ENCODE results near the gene SPATS2.
"Not testable (repeated sequence)": the region's sequence is repeated elsewhere in the genome, so short reads cannot be mapped to it uniquely, and the experiment has no call there.

SPATS2 gene

DNA sequence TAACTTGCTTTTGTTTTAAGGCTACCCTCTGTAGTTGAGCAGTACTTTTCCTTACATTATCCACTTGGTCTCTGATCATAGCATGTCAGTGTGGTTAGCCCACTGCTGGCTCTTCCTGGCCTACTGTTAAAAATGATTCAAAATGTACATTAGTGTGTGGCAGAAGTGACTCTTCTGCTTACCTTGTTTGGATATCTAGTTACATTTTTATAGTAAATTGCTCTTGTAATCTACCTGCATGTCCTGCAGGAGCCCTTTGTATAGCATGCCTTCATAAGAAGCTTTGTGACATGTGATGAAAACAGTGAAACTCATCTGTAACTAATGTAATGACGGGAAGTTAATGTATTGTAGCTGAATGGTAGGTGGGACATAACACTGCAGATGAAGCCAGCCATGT, 8.1 kb downstream of the SPATS2 start:
- WGBS, 2 experiments (ENCODE audit: insufficient coverage in 2 of 2) = 89 to 100% methylated on average over 1 of the region's 1 CpG
- no peak overlapping the region for H3K4me3 ChIP-seq (ENCODE audit: extremely low read depth, insufficient read depth, low read length, poor library complexity, severe bottlenecking)
- peaks cover 37% of the 10 kb centered on the region for H3K36me3 ChIP-seq (ENCODE audit: control insufficient read depth, insufficient read depth, low read length)

DNA sequence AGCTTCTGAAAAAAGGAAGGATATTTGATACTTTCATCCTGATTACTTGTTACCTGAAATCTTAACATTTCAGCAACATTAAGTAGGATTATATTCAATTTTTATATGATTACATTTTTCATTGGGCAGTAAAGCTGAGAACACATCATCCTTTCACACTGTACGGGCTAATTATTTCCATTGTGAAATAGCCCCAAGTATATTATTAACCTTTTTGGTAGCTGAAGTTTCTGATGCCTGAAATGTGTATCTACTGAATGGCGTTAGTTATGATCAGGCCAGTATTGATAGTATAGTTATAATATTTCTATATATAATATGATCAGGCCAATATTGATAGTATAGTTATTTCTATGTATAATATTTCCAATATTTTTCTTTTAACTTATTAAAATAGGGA, 10.1 kb downstream of the SPATS2 start:
- H3K4me1 ChIP-seq (ENCODE audit: control insufficient read depth, insufficient read depth, low read length, poor library complexity, severe bottlenecking) = no peaks in the 10 kb centered on the region
- no peak overlapping the region for H3K4me3 ChIP-seq (ENCODE audit: extremely low read depth, insufficient read depth, low read length, poor library complexity, severe bottlenecking)
- H3K27ac ChIP-seq (ENCODE audit: low read depth, low read length, severe bottlenecking) = no peak overlapping the region
- WGBS, 2 experiments (ENCODE audit: insufficient coverage in 2 of 2) = no CpG with 5 or more reads among the region's 2 CpGs
- H3K36me3 ChIP-seq (ENCODE audit: control insufficient read depth, insufficient read depth, low read length) = peaks cover 27% of the 10 kb centered on the region
- H3K9me3 ChIP-seq (ENCODE audit: control insufficient read depth, low read length) = no peaks in the 10 kb centered on the region

More for the DNA sequence above, 8.1 kb downstream of the SPATS2 start:
- Histone ChIP-seq H3K9me3 (ENCODE audit: control insufficient read depth, low read length) (no peaks in the 10 kb centered on the region), H3K4me1 (ENCODE audit: control insufficient read depth, insufficient read depth, low read length, poor library complexity, severe bottlenecking) (no peaks in the 10 kb centered on the region), H3K27ac (ENCODE audit: low read depth, low read length, severe bottlenecking) (no peak overlapping the region)

DNA sequence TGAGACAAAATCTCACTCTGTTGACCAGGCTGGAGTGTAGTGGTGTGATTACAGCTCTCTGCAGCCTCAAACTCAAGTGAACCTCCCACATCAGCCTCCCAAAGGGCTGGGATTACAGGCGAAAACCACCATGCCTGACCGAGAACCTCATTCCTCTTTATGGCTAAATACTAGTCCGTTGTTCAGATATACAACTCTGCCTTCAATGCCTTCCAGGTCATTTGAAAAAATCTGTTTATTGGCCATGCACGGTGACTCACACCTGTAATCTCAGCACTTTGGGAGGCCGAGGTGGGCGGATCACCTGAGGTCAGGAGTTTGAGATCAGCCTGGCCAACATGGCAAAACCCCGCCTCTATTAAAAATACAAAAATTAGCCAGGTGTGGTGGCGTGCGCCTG, 12.9 kb downstream of the SPATS2 start:
- H3K9me3 ChIP-seq (ENCODE audit: control insufficient read depth, low read length); H3K4me1 ChIP-seq (ENCODE audit: control insufficient read depth, insufficient read depth, low read length, poor library complexity, severe bottlenecking); H3K36me3 ChIP-seq (ENCODE audit: control insufficient read depth, insufficient read depth, low read length); H3K27ac ChIP-seq (ENCODE audit: low read depth, low read length, severe bottlenecking); H3K4me3 ChIP-seq (ENCODE audit: extremely low read depth, insufficient read depth, low read length, poor library complexity, severe bottlenecking): not testable (repeated sequence)
- 91 to 94% methylated on average over 6 of the region's 9 CpGs for WGBS, 2 experiments (ENCODE audit: insufficient coverage in 2 of 2)

DNA sequence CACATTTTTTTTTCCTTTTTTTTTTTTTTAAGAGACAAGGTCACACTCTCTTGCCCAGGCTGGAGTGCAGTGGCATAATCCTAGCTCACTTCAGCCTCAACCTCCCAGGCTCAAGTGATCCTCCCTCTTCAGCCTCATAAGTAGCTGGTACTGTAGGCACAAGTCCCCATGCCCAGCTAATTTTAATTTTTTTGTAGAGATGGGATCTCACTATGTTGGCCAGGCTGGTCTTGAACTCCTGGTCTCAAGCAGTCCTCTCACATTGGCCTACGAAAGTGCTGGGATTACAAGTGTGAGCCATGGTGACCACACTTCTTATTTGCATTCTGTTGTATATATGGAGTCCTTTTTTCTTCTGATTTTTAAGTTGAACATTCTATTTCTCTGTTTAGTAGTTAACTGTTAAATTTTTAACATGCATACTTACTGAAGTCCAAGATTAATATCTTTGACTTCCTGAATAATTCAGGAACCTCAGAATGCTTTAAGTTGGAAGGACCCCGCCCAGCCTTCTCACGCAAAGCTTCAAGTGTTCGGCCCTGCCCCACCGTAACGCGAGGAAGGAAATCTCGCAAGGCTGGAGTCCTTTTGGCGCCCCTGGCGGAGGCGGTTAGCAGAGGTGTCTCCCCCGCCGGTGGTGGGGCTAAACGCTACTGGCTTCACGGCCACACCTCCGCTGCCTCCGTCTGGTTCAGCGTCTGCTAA, 21.6 kb downstream of the SPATS2 start:
- Histone ChIP-seq H3K4me1 (ENCODE audit: control insufficient read depth, insufficient read depth, low read length, poor library complexity, severe bottlenecking) (no peaks in the 10 kb centered on the region), H3K9me3 (ENCODE audit: control insufficient read depth, low read length) (no peaks in the 10 kb centered on the region), H3K36me3 (ENCODE audit: control insufficient read depth, insufficient read depth, low read length) (peaks cover 13% of the 10 kb centered on the region), H3K27ac (ENCODE audit: low read depth, low read length, severe bottlenecking) (no peak overlapping the region), H3K4me3 (ENCODE audit: extremely low read depth, insufficient read depth, low read length, poor library complexity, severe bottlenecking) (no peak overlapping the region)
- 83 to 92% methylated on average over 17 to 18 of the region's 18 CpGs for WGBS, 2 experiments (ENCODE audit: insufficient coverage in 2 of 2)

DNA sequence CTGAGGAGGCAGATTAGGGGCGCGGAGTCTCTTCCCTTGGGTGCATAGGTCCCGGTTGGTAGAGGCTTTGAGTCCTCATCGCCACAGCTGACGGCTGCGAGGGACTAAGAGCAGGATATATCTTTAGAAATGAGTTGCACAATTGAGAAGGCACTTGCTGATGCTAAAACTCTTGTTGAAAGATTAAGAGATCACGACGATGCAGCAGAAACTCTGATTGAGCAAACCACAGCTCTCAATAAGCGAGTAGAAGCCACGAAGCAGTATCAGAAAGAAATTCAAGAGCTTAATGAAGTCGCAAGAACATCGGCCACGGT, 22.1 kb downstream of the SPATS2 start:
- H3K4me1 ChIP-seq (ENCODE audit: control insufficient read depth, insufficient read depth, low read length, poor library complexity, severe bottlenecking) = no peaks in the 10 kb centered on the region
- no peaks in the 10 kb centered on the region for H3K9me3 ChIP-seq (ENCODE audit: control insufficient read depth, low read length)
- H3K36me3 ChIP-seq (ENCODE audit: control insufficient read depth, insufficient read depth, low read length) = peaks cover 18% of the 10 kb centered on the region
- H3K4me3 ChIP-seq (ENCODE audit: extremely low read depth, insufficient read depth, low read length, poor library complexity, severe bottlenecking) = no peak overlapping the region
- no peak overlapping the region for H3K27ac ChIP-seq (ENCODE audit: low read depth, low read length, severe bottlenecking)
- 92 to 93% methylated on average over 10 to 13 of the region's 13 CpGs for WGBS, 2 experiments (ENCODE audit: insufficient coverage in 2 of 2)

DNA sequence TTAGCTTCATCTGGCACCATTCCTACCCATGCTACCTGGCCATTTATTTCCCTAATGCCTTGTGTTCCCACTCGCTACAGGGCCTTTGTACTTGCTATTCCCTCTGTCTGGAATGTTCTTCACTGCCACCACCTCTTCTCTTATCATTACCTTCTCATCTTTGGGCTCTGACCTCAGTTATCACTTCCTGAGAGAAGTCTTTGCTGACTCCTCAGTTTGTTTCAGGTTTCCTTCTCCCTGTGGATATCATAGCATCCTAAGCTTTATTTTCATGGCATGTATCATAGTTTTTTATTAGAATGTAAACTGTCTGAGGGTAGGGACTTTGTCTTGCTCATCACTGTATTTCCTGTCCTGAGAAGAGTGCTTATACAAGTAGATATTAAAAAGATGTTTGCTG, 29.7 kb downstream of the SPATS2 start:
- no peaks in the 10 kb centered on the region for H3K9me3 ChIP-seq (ENCODE audit: control insufficient read depth, low read length)
- no peaks in the 10 kb centered on the region for H3K4me1 ChIP-seq (ENCODE audit: control insufficient read depth, insufficient read depth, low read length, poor library complexity, severe bottlenecking)
- no peak overlapping the region for H3K4me3 ChIP-seq (ENCODE audit: extremely low read depth, insufficient read depth, low read length, poor library complexity, severe bottlenecking)
- WGBS, 2 experiments (ENCODE audit: insufficient coverage in 2 of 2) = 100% methylated on average over 1 of the region's 1 CpG; no CpG with 5 or more reads in 1 of the 2 experiments
- H3K36me3 ChIP-seq (ENCODE audit: control insufficient read depth, insufficient read depth, low read length) = peaks cover 16% of the 10 kb centered on the region
- no peak overlapping the region for H3K27ac ChIP-seq (ENCODE audit: low read depth, low read length, severe bottlenecking)

DNA sequence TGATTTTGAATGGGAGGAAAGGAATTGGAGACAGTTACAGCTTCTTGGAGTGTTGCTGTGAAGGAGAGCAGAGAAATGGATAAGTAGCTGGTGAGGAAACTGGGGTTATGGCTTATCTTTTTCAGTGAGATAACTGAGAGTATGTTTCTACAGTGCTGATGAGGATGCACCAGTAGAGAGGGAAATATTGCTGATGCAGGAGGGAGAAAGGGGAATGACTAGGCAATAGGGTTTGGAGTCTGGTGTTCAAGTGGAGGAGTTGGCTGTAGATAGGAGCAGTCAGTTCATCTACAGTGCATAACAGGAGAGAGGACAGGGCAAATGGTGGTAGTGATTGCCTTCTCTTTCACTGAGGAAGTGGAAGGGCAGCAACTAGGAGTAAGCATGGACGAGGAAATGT, 33.0 kb downstream of the SPATS2 start:
- H3K9me3 ChIP-seq (ENCODE audit: control insufficient read depth, low read length) = no peaks in the 10 kb centered on the region
- H3K27ac ChIP-seq (ENCODE audit: low read depth, low read length, severe bottlenecking) = no peak overlapping the region
- 87 to 100% methylated on average over 1 of the region's 1 CpG for WGBS, 2 experiments (ENCODE audit: insufficient coverage in 2 of 2)
- H3K36me3 ChIP-seq (ENCODE audit: control insufficient read depth, insufficient read depth, low read length) = peaks cover 13% of the 10 kb centered on the region
- no peaks in the 10 kb centered on the region for H3K4me1 ChIP-seq (ENCODE audit: control insufficient read depth, insufficient read depth, low read length, poor library complexity, severe bottlenecking)
- no peak overlapping the region for H3K4me3 ChIP-seq (ENCODE audit: extremely low read depth, insufficient read depth, low read length, poor library complexity, severe bottlenecking)

DNA sequence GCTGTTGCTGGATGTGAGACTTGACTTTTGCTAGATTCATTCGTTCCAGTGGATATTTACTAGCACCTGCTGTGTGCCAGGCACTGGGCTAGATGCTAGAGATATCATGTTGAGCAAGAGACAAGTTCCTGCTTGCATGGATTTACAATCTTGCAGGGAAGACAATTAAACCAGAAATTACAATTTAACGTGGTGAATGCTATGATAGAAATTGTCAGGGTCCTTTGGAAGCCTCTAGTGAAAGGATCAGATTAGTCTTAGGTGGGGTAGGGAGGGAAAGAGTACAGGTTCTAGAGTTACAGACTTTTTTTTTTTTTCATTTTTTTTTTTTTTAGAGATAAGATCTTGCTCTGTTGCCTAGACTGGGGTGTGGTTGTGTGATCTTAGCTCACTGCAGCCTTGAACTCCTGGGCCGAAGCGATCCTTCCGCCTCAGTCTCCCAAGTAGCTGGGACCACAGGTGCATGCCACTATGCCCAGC, 36.7 kb downstream of the SPATS2 start:
- WGBS, 2 experiments (ENCODE audit: insufficient coverage in 2 of 2) = 89 to 96% methylated on average over 5 of the region's 5 CpGs
- no peak overlapping the region for H3K27ac ChIP-seq (ENCODE audit: low read depth, low read length, severe bottlenecking)
- H3K36me3 ChIP-seq (ENCODE audit: control insufficient read depth, insufficient read depth, low read length) = peaks cover 13% of the 10 kb centered on the region
- no peaks in the 10 kb centered on the region for H3K9me3 ChIP-seq (ENCODE audit: control insufficient read depth, low read length)
- H3K4me1 ChIP-seq (ENCODE audit: control insufficient read depth, insufficient read depth, low read length, poor library complexity, severe bottlenecking) = no peaks in the 10 kb centered on the region
- H3K4me3 ChIP-seq (ENCODE audit: extremely low read depth, insufficient read depth, low read length, poor library complexity, severe bottlenecking) = no peak overlapping the region

DNA sequence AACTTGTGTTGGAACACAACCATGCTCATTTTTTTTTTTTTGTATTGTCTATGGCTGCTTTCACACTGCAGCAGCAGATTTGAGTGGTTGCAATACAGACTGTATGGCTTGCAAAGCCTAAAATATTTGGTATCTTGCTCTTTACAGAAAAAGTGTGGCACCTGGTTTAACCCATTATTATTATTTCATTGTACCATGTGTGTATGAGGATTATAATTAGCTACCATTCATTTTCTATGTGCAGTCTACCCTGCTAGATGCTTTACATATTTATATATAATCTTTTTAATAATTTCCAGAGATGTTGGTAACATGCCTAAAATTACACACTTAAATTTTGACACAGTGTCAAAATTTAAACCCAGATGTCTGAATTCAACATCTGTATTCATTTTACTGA, 37.7 kb downstream of the SPATS2 start:
- Histone ChIP-seq H3K4me1 (ENCODE audit: control insufficient read depth, insufficient read depth, low read length, poor library complexity, severe bottlenecking) (no peaks in the 10 kb centered on the region), H3K9me3 (ENCODE audit: control insufficient read depth, low read length) (no peaks in the 10 kb centered on the region), H3K27ac (ENCODE audit: low read depth, low read length, severe bottlenecking) (no peak overlapping the region), H3K36me3 (ENCODE audit: control insufficient read depth, insufficient read depth, low read length) (peaks cover 13% of the 10 kb centered on the region), H3K4me3 (ENCODE audit: extremely low read depth, insufficient read depth, low read length, poor library complexity, severe bottlenecking) (no peak overlapping the region)

DNA sequence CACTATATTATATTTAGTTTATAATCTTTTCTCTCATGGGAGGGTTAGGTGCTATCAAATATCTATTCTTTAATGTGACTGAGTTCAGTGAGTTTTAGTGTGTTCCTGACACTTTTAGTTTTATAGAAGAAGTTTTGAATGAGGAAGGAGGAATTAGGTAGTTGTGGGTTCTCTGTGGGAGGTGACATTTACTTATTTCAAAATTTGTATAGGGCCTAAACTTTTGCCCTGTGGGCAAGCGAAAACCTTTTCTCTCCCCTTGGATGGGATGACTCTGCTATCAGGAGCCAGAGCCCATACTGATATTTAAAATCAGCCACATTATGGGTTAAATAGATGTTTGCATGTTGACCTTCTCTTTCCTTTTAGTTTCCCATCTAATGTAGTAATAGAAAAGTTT, 43.6 kb downstream of the SPATS2 start:
- WGBS, 2 experiments (ENCODE audit: insufficient coverage in 2 of 2) = 100% methylated on average over 1 of the region's 1 CpG; no CpG with 5 or more reads in 1 of the 2 experiments
- no peaks in the 10 kb centered on the region for H3K9me3 ChIP-seq (ENCODE audit: control insufficient read depth, low read length)
- H3K4me1 ChIP-seq (ENCODE audit: control insufficient read depth, insufficient read depth, low read length, poor library complexity, severe bottlenecking) = no peaks in the 10 kb centered on the region
- H3K27ac ChIP-seq (ENCODE audit: low read depth, low read length, severe bottlenecking) = no peak overlapping the region
- H3K36me3 ChIP-seq (ENCODE audit: control insufficient read depth, insufficient read depth, low read length) = peaks cover 16% of the 10 kb centered on the region
- H3K4me3 ChIP-seq (ENCODE audit: extremely low read depth, insufficient read depth, low read length, poor library complexity, severe bottlenecking) = no peak overlapping the region

DNA sequence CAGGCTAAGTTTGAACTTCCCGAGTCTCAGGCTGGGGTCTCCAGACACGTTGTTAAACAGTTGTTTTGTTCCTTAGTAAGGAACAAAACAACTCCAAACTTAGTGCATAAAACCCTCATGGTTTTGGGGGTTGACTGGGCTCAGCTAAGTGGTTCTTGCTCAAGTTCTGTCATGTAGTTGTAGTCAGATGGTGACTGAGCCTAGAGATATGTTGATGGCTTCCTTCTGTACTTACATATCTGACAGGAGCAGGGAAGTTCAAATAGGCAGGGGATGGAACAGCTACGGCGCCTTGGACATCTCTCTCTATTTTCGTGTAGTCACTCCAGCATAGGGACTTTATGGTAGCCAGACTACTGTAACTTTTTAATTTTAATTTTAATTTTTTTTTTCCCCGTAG, 45.7 kb downstream of the SPATS2 start:
- Histone ChIP-seq H3K27ac (ENCODE audit: low read depth, low read length, severe bottlenecking) (no peak overlapping the region), H3K36me3 (ENCODE audit: control insufficient read depth, insufficient read depth, low read length) (peaks cover 16% of the 10 kb centered on the region), H3K4me3 (ENCODE audit: extremely low read depth, insufficient read depth, low read length, poor library complexity, severe bottlenecking) (no peak overlapping the region), H3K9me3 (ENCODE audit: control insufficient read depth, low read length) (no peaks in the 10 kb centered on the region), H3K4me1 (ENCODE audit: control insufficient read depth, insufficient read depth, low read length, poor library complexity, severe bottlenecking) (no peaks in the 10 kb centered on the region)
- WGBS, 2 experiments (ENCODE audit: insufficient coverage in 2 of 2) = 96 to 100% methylated on average over 1 to 3 of the region's 6 CpGs

Measured in mesodermal cell (in vitro differentiated cells).